SK-N-SH treated with all-trans-retinoic acid at 6 μM for 48 hours (cell line): ENCODE results near the gene UBXN1.

Experiments
- ATAC-seq: fragments of 200-7000 bp; cut with Tn5 transposase; 3 replicates; pipeline ENCODE4 v1.9.1; 2020; ENCODE audit warnings: mild to moderate bottlenecking, moderate library complexity
- ARNTL ChIP-seq: fragments of 450-650 bp; formaldehyde crosslinking; IDR thresholded peaks from 2 replicates; pipeline ENCODE4 v1.5.0; 2020; ENCODE audit warnings: low read depth, mild to moderate bottlenecking, moderate library complexity, borderline replicate concordance
- BACH2 ChIP-seq: fragments of 250-450 bp; sonication (Bioruptor Pico); IDR thresholded peaks from 2 replicates; pipeline ENCODE4 v1.9.0; 2021; ENCODE audit warnings: mild to moderate bottlenecking, borderline replicate concordance
- CREB5 ChIP-seq: fragments of 250-450 bp; sonication (Bioruptor Pico); IDR thresholded peaks from 2 replicates; pipeline ENCODE4 v1.5.1; 2020; ENCODE audit warnings: low read depth, mild to moderate bottlenecking, moderate library complexity
- CSDC2 ChIP-seq: fragments of 250-450 bp; sonication (Bioruptor Pico); IDR thresholded peaks from 2 replicates; pipeline ENCODE4 v1.5.0; 2020; ENCODE audit warnings: mild to moderate bottlenecking, moderate library complexity
- CSRNP3 ChIP-seq: fragments of 250-450 bp; sonication (Bioruptor Pico); IDR thresholded peaks from 2 replicates; pipeline ENCODE4 v1.5.1; 2021; ENCODE audit warnings: mild to moderate bottlenecking, moderate library complexity
- ESRRG ChIP-seq: fragments of 250-450 bp; sonication (Bioruptor Pico); IDR thresholded peaks from 2 replicates; pipeline ENCODE4 v1.6.1; 2021; ENCODE audit warnings: mild to moderate bottlenecking
- GLIS3 ChIP-seq: fragments of 250-450 bp; sonication (Bioruptor Pico); IDR thresholded peaks from 2 replicates; pipeline ENCODE4 v1.5.0; 2020; ENCODE audit warnings: mild to moderate bottlenecking, moderate library complexity
- ISL1 ChIP-seq: fragments of 250-450 bp; sonication (Bioruptor Pico); IDR thresholded peaks from 2 replicates; pipeline ENCODE4 v2.1.2; 2022; ENCODE audit warnings: mild to moderate bottlenecking, moderate library complexity
- OSR1 ChIP-seq: fragments of 250-450 bp; sonication (Bioruptor Pico); IDR thresholded peaks from 2 replicates; pipeline ENCODE4 v1.8.0; 2022; ENCODE audit warnings: moderate library complexity, mild to moderate bottlenecking, inconsistent platforms
- PATZ1 ChIP-seq: fragments of 250-450 bp; sonication (Bioruptor Pico); IDR thresholded peaks from 2 replicates; pipeline ENCODE4 v1.8.0; 2020; ENCODE audit warnings: mild to moderate bottlenecking, moderate library complexity, borderline replicate concordance
- PPARA ChIP-seq: fragments of 250-450 bp; sonication (Bioruptor Pico); IDR thresholded peaks from 2 replicates; pipeline ENCODE4 v1.5.0; 2020; ENCODE audit warnings: mild to moderate bottlenecking, borderline replicate concordance
- RARB ChIP-seq: fragments of 250-450 bp; sonication (Bioruptor Pico); IDR thresholded peaks from 2 replicates; pipeline ENCODE4 v1.8.0; 2021; ENCODE audit warnings: mild to moderate bottlenecking, moderate library complexity
- SNAI2 ChIP-seq: fragments of 250-450 bp; sonication (Bioruptor Pico); IDR thresholded peaks from 2 replicates; pipeline ENCODE4 v1.5.0; 2020; ENCODE audit warnings: mild to moderate bottlenecking, moderate library complexity
- TCF4 ChIP-seq: fragments of 250-450 bp; sonication (Bioruptor Pico); IDR thresholded peaks from 2 replicates; pipeline ENCODE4 v1.8.0; 2021; ENCODE audit warnings: mild to moderate bottlenecking, moderate library complexity, borderline replicate concordance
- TOX ChIP-seq: fragments of 250-450 bp; sonication (Bioruptor Pico); IDR thresholded peaks from 2 replicates; pipeline ENCODE4 v1.8.0; 2021; ENCODE audit warnings: mild to moderate bottlenecking, moderate library complexity, borderline replicate concordance
- TSHZ2 ChIP-seq: fragments of 250-450 bp; sonication (Bioruptor Pico); IDR thresholded peaks from 2 replicates; pipeline ENCODE4 v1.5.0; 2020; ENCODE audit warnings: mild to moderate bottlenecking, moderate library complexity
- ZC3H10 ChIP-seq: fragments of 250-450 bp; sonication (Bioruptor Pico); IDR thresholded peaks from 2 replicates; pipeline ENCODE4 v1.5.1; 2021; ENCODE audit warnings: mild to moderate bottlenecking, moderate library complexity
- ZFP3 ChIP-seq: fragments of 250-450 bp; sonication (Bioruptor Pico); IDR thresholded peaks from 2 replicates; pipeline ENCODE4 v1.5.0; 2020; ENCODE audit warnings: mild to moderate bottlenecking, moderate library complexity
- ZFP30 ChIP-seq: fragments of 450-650 bp; formaldehyde crosslinking; IDR thresholded peaks from 2 replicates; pipeline ENCODE4 v1.5.0; 2022; ENCODE audit warnings: mild to moderate bottlenecking, moderate library complexity
- ZNF565 ChIP-seq: fragments of 450-650 bp; formaldehyde crosslinking; conservative IDR thresholded peaks from 2 replicates; pipeline ENCODE4 v1.5.0; 2020; ENCODE audit warnings: low read depth, mild to moderate bottlenecking, moderate library complexity
- ZNF70 ChIP-seq: fragments of 450-650 bp; formaldehyde crosslinking; IDR thresholded peaks from 2 replicates; pipeline ENCODE4 v1.5.0; 2020; ENCODE audit warnings: mild to moderate bottlenecking, moderate library complexity
- ZNF8 ChIP-seq: fragments of 450-650 bp; formaldehyde crosslinking; IDR thresholded peaks from 2 replicates; pipeline ENCODE4 v1.5.0; 2020; ENCODE audit warnings: mild to moderate bottlenecking, moderate library complexity
- TF ChIP-seq, protein P1 (sequence below): fragments of 250-450 bp; sonication (Bioruptor Pico); IDR thresholded peaks from 2 replicates; pipeline ENCODE4 v1.8.0; 2021; ENCODE audit warnings: low read depth, mild to moderate bottlenecking, moderate library complexity, borderline replicate concordance

Gene UBXN1

GRCh38 chr11:62712861-62713260 lies 34.0 kb upstream of the UBXN1 start:
- ATAC-seq = no peak
- TF ChIP-seq ZNF8 (CRISPR knock-in tag) = no peak
- TF ChIP-seq CSRNP3 (CRISPR knock-in tag) = no peak
- TF ChIP-seq PPARA = no peak
- TF ChIP-seq ZC3H10 (CRISPR knock-in tag) = no peak
- no peak for TF ChIP-seq ESRRG (CRISPR knock-in tag)
- no peak for TF ChIP-seq TSHZ2
- TF ChIP-seq CREB5 (CRISPR knock-in tag) = no peak
- TF ChIP-seq GLIS3 = no peak
- TF ChIP-seq TCF4 (CRISPR knock-in tag) = no peak
- TF ChIP-seq RARB (CRISPR knock-in tag) = no peak
- no peak for TF ChIP-seq OSR1 (CRISPR knock-in tag)
- TF ChIP-seq, protein P1, sequence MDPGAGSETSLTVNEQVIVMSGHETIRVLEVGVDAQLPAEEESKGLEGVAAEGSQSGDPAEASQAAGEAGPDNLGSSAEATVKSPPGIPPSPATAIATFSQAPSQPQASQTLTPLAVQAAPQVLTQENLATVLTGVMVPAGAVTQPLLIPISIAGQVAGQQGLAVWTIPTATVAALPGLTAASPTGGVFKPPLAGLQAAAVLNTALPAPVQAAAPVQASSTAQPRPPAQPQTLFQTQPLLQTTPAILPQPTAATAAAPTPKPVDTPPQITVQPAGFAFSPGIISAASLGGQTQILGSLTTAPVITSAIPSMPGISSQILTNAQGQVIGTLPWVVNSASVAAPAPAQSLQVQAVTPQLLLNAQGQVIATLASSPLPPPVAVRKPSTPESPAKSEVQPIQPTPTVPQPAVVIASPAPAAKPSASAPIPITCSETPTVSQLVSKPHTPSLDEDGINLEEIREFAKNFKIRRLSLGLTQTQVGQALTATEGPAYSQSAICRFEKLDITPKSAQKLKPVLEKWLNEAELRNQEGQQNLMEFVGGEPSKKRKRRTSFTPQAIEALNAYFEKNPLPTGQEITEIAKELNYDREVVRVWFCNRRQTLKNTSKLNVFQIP (CRISPR knock-in tag) = no peak
- TF ChIP-seq ZNF70 (CRISPR knock-in tag) = no peak
- TF ChIP-seq ISL1 = no peak
- TF ChIP-seq BACH2 (CRISPR knock-in tag) = no peak
- TF ChIP-seq ZFP3 (CRISPR knock-in tag) = no peak
- TF ChIP-seq PATZ1 (CRISPR knock-in tag) = no peak
- TF ChIP-seq ZNF565 (CRISPR knock-in tag) = no peak
- no peak for TF ChIP-seq TOX
- TF ChIP-seq CSDC2 (CRISPR knock-in tag) = no peak

GRCh38 chr11:62712276-62712812 lies 33.5 kb upstream of the UBXN1 start:
- TF ChIP-seq CSDC2 (CRISPR knock-in tag) (no peak), ARNTL (CRISPR knock-in tag) (no peak), RARB (CRISPR knock-in tag) (no peak), PPARA (no peak), TSHZ2 (no peak), GLIS3 (no peak), ESRRG (CRISPR knock-in tag) (no peak), SNAI2 (no peak), PATZ1 (CRISPR knock-in tag) (no peak), ISL1 (no peak), CSRNP3 (CRISPR knock-in tag) (no peak), ZNF565 (CRISPR knock-in tag) (no peak), ZFP30 (CRISPR knock-in tag) (no peak), BACH2 (CRISPR knock-in tag) (no peak), ZNF70 (CRISPR knock-in tag) (no peak), OSR1 (CRISPR knock-in tag) (no peak), ZC3H10 (CRISPR knock-in tag) (no peak)
- ATAC-seq = no peak
